H1 (cell line): ENCODE measurements around the gene ELFN1. TPM values are rescaled to one million over a fixed set of nuclear protein-coding genes. Genes with fewer than 3 reads are reported as not detected.

ENCODE experiments used
- CTCF ChIA-PET: fragments of 300-600 bp; sonication (Branson Sonifier 250); formaldehyde crosslinking; loops from one replicate; lab custom pipeline; 2021; ENCODE audit not compliant: partially characterized antibody; lab: Charles Lee
- POLR2A ChIA-PET: fragments of 300-600 bp; sonication (Branson Sonifier 250); formaldehyde crosslinking; loops from one replicate; lab custom pipeline; 2021; ENCODE audit warnings: inconsistent platforms; ENCODE audit not compliant: partially characterized antibody; lab: Charles Lee
- DNase-seq, 2 experiments: peaks; one replicate each; pipeline versions ENCODE4 v3.0.0 to v3.0.0-alpha.2; 2010 to 2022; ENCODE audit warnings: low spot score in 2 of 2, low read depth in 1 of 2, mixed read lengths in 1 of 2
- FAIRE-seq: peaks from 2 replicates; lab custom pipeline; 2011; peaks lifted over from hg19 to GRCh38; lab: Jason Lieb, UNC
- H2AFZ ChIP-seq: 2 replicates; pipeline ENCODE4 v1.8.1; 2012; ENCODE audit warnings: low read length, inconsistent platforms
- H2AK5ac ChIP-seq: 2 replicates; pipeline ENCODE4 v1.6.1; 2013; ENCODE audit warnings: low read depth, low read length
- H2BK120ac ChIP-seq: replicated peaks from 2 replicates; pipeline ENCODE3; 2013; ENCODE audit warnings: low read depth, low read length, inconsistent platforms
- H2BK12ac ChIP-seq: 2 replicates; pipeline ENCODE4 v1.6.1; 2013; ENCODE audit warnings: low read depth, low read length
- H2BK15ac ChIP-seq: 2 replicates; pipeline ENCODE4 v1.6.1; 2013; ENCODE audit warnings: low read length
- H2BK20ac ChIP-seq: 2 replicates; pipeline ENCODE4 v1.6.1; 2013; ENCODE audit warnings: low read length
- H2BK5ac ChIP-seq: 2 replicates; pipeline ENCODE4 v1.6.1; 2013; ENCODE audit warnings: low read depth, low read length
- H3K14ac ChIP-seq: 2 replicates; pipeline ENCODE4 v1.6.1; 2013; ENCODE audit warnings: inconsistent platforms; ENCODE audit not compliant: insufficient read length
- H3K18ac ChIP-seq: 2 replicates; pipeline ENCODE4 v1.6.1; 2013; ENCODE audit warnings: low read length; ENCODE audit errors: extremely low read depth
- H3K23ac ChIP-seq: 2 replicates; pipeline ENCODE4 v1.6.1; 2013; ENCODE audit warnings: inconsistent platforms; ENCODE audit not compliant: insufficient read length
- H3K23me2 ChIP-seq: 2 replicates; pipeline ENCODE4 v1.6.1; 2013; ENCODE audit warnings: low read depth, low read length
- H3K27ac ChIP-seq: 2 replicates; pipeline ENCODE4 v1.6.1; 2011; ENCODE audit warnings: low read depth, low read length, inconsistent platforms
- H3K27me3 ChIP-seq, 4 experiments: replicated peaks in 1 of 4; 1 replicate in 1 of 4; 2 replicates in 3 of 4; pipeline versions ENCODE4 v1.6.1 to v1.8.1; 2011 to 2013; ENCODE audit warnings: low read length in 3 of 4, mild to moderate bottlenecking in 3 of 4, inconsistent platforms in 2 of 4, mixed read lengths in 2 of 4, moderate library complexity in 1 of 4; ENCODE audit not compliant: control insufficient read depth in 3 of 4, insufficient read depth in 3 of 4; ENCODE audit errors: extremely low read depth in 1 of 4
- H3K36me3 ChIP-seq, 4 experiments: 2 replicates each; pipeline versions ENCODE4 v1.6.1 to v1.8.1; 2011 to 2013; ENCODE audit warnings: mild to moderate bottlenecking in 4 of 4, low read length in 3 of 4, moderate library complexity in 2 of 4, control low read depth in 1 of 4, inconsistent platforms in 1 of 4; ENCODE audit not compliant: insufficient read depth in 4 of 4, control insufficient read depth in 2 of 4
- H3K4ac ChIP-seq: replicated peaks from 2 replicates; pipeline ENCODE3; 2013; ENCODE audit warnings: low read length, low read depth, mixed read lengths, inconsistent platforms; ENCODE audit not compliant: insufficient read length
- H3K4me1 ChIP-seq, 4 experiments: replicated peaks in 1 of 4; 1 replicate in 1 of 4; 2 replicates in 3 of 4; pipeline versions ENCODE4 v1.6.1 to v1.8.1; 2011 to 2013; ENCODE audit warnings: low read length in 3 of 4, inconsistent platforms in 2 of 4, mixed read lengths in 1 of 4; ENCODE audit not compliant: insufficient read depth in 4 of 4, control insufficient read depth in 3 of 4
- H3K4me2 ChIP-seq, 2 experiments: 2 replicates each; pipeline versions ENCODE4 v1.6.1 to v1.8.1; 2011 to 2013; ENCODE audit warnings: low read depth in 2 of 2, low read length in 2 of 2, control low read depth in 1 of 2, inconsistent platforms in 1 of 2, mild to moderate bottlenecking in 1 of 2; ENCODE audit not compliant: insufficient read depth in 1 of 2
- H3K4me3 ChIP-seq, 4 experiments: fragments of 200-600, 300-600 bp in 1 of 4; sonication (generic), shearing (Covaris generic), sonication (Bioruptor Twin) in 1 of 4; 2 replicates each; pipeline versions ENCODE4 v1.5.1 to v1.8.1; 2011 to 2016; ENCODE audit warnings: low read length in 4 of 4, low read depth in 3 of 4, control low read depth in 2 of 4, inconsistent platforms in 2 of 4, mild to moderate bottlenecking in 2 of 4, mixed read lengths in 1 of 4, moderate library complexity in 1 of 4; ENCODE audit not compliant: insufficient read depth in 2 of 4; ENCODE audit errors: extremely low read depth in 1 of 4
- H3K56ac ChIP-seq: replicated peaks from 2 replicates; pipeline ENCODE3; 2013; ENCODE audit warnings: low read depth, mild to moderate bottlenecking, mixed read lengths, low read length, inconsistent platforms; ENCODE audit not compliant: insufficient read length
- H3K79me1 ChIP-seq: 2 replicates; pipeline ENCODE4 v1.6.1; 2013; ENCODE audit warnings: low read depth, low read length, control low read depth
- H3K79me2 ChIP-seq, 2 experiments: 2 replicates each; pipeline versions ENCODE4 v1.6.1 to v1.8.1; 2012 to 2013; ENCODE audit warnings: low read length in 2 of 2, mild to moderate bottlenecking in 2 of 2, inconsistent platforms in 1 of 2; ENCODE audit not compliant: insufficient read depth in 2 of 2, control insufficient read depth in 1 of 2
- H3K9ac ChIP-seq, 4 experiments: replicated peaks in 1 of 4; 1 replicate in 1 of 4; 2 replicates in 3 of 4; pipeline versions ENCODE4 v1.6.1 to v1.8.1; 2011 to 2013; ENCODE audit warnings: low read depth in 3 of 4, low read length in 3 of 4, control low read depth in 2 of 4, mild to moderate bottlenecking in 2 of 4, moderate library complexity in 2 of 4, inconsistent platforms in 1 of 4; ENCODE audit errors: extremely low read depth in 1 of 4
- H3K9me3 ChIP-seq, 2 experiments: 2 replicates each; pipeline versions ENCODE4 v1.6.1 to v1.8.1; 2012 to 2013; ENCODE audit warnings: mild to moderate bottlenecking in 2 of 2, moderate library complexity in 2 of 2, control low read depth in 1 of 2, inconsistent platforms in 1 of 2, low read depth in 1 of 2, low read length in 1 of 2, mixed read lengths in 1 of 2; ENCODE audit not compliant: insufficient read depth in 2 of 2
- H4K20me1 ChIP-seq, 2 experiments: replicated peaks in 1 of 2; 2 replicates each; pipeline versions ENCODE3 to v1.8.1; 2011 to 2013; ENCODE audit warnings: inconsistent platforms in 2 of 2, low read length in 2 of 2, mild to moderate bottlenecking in 1 of 2; ENCODE audit not compliant: insufficient read depth in 2 of 2, control insufficient read depth in 1 of 2
- H4K5ac ChIP-seq: 2 replicates; pipeline ENCODE4 v1.6.1; 2013; ENCODE audit warnings: low read length, low read depth, mixed read lengths, inconsistent platforms; ENCODE audit not compliant: insufficient read length
- H4K8ac ChIP-seq: 2 replicates; pipeline ENCODE4 v1.8.0; 2013; ENCODE audit warnings: mild to moderate bottlenecking, moderate library complexity, low read length, inconsistent platforms; ENCODE audit not compliant: insufficient read depth; ENCODE audit errors: extremely low read depth
- H4K91ac ChIP-seq: replicated peaks from 2 replicates; pipeline ENCODE3; 2013; ENCODE audit warnings: low read length, mixed read lengths, inconsistent platforms; ENCODE audit not compliant: insufficient read length
- RXRA ChIP-seq: IDR thresholded peaks from 2 replicates; pipeline ENCODE4 v1.6.1; 2011; ENCODE audit warnings: low read depth, mild to moderate bottlenecking, low read length, moderate library complexity; ENCODE audit not compliant: insufficient read depth
- SAP30 ChIP-seq: fragments of 300-600 bp; sonication (generic); IDR thresholded peaks from 2 replicates; pipeline ENCODE4 v1.7.1; 2012; ENCODE audit warnings: low read length, moderate library complexity, mild to moderate bottlenecking, inconsistent platforms; ENCODE audit not compliant: insufficient read depth, insufficient replicate concordance
- WGBS, 2 experiments: shearing (Covaris generic) in 1 of 2; methylation state at CpG; one replicate each; pipeline versions ENCODE4 v1.1.6 to v1.1.7; 2013 to 2015; ENCODE audit warnings: low lambda C conversion rate in 2 of 2, mixed read lengths in 2 of 2, inconsistent platforms in 1 of 2, low coverage in 1 of 2, missing lambda C conversion rate in 1 of 2; ENCODE audit not compliant: insufficient replicate concordance in 2 of 2, insufficient coverage in 1 of 2, insufficient read length in 1 of 2; ENCODE audit errors: extremely low coverage in 1 of 2, missing lambda C conversion rate in 1 of 2; 5-methylcytosine and 5-hydroxymethylcytosine counted together
- polyA plus RNA-seq, 7 experiments: library from polyadenylated mRNA; depleted of rRNA in 3 of 7; stranded (reverse) in 5 of 7; unstranded in 2 of 7; fragments of >200 nt in 5 of 7; fragments of 200-250 nt in 2 of 7; gene quantifications; 1 replicate in 5 of 7; 2 replicates in 1 of 7; 4 replicates in 1 of 7; pipeline versions ENCODE4 v1.2.1 to v1.2.3, GENCODE V29; 2011 to 2013; ENCODE audit warnings: missing spikeins in 2 of 7, mixed read lengths in 2 of 7
- total RNA-seq: library from RNA; stranded (reverse); fragmentation: NEBNext Ultra II Directional; extraction: Animal tissue kit (Norgen Biotek cat#: 25700); gene quantifications from 2 replicates; pipeline ENCODE4 v1.2.1, GENCODE V29; 2021

Gene ELFN1
- total and polyA plus RNA-seq, 2 of the 8 experiments (the other 6 are each of a cell fraction or from before 2014, with no cell fraction given), result 2.0 to 4.5 TPM

- H2AK5ac ChIP-seq, result no peak overlapping the region
- no peak overlapping the region for H3K23ac ChIP-seq
- H3K27me3 ChIP-seq, result no peaks in the 10 kb centered on the region
- no peak overlapping the region for H2BK20ac ChIP-seq
- no peak overlapping the region for H3K4me2 ChIP-seq
- H4K5ac ChIP-seq, result no peak overlapping the region
- H2BK120ac ChIP-seq, result no peak overlapping the region
- peaks cover 0 to 1% of the 10 kb centered on the region in 2 experiments for H4K20me1 ChIP-seq
- no peak overlapping the region for H2BK5ac ChIP-seq
- DNase-seq (no peak), FAIRE-seq (no peak)
- H3K4me3 ChIP-seq, result no peak overlapping the region
- H3K79me2 ChIP-seq, result no peaks in the 10 kb centered on the region
- no peak overlapping the region for H3K4ac ChIP-seq
- H3K23me2 ChIP-seq, result peaks cover 3% of the 10 kb centered on the region; the same call in 1 of the 2 replicates
- H3K56ac ChIP-seq, result no peak overlapping the region
- peaks cover 5 to 8% of the 10 kb centered on the region in 2 experiments; a peak in 3 of 4 replicates for H3K9me3 ChIP-seq
- no peak overlapping the region for H3K27ac ChIP-seq
- no peak overlapping the region for H2AFZ ChIP-seq
- H3K9ac ChIP-seq, result no peak overlapping the region
- H2BK15ac ChIP-seq, result no peak overlapping the region
- no peaks in the 10 kb centered on the region for H3K36me3 ChIP-seq
- H3K79me1 ChIP-seq, result no peaks in the 10 kb centered on the region
- ChIA-PET POLR2A (no interaction called here), CTCF (interaction anchor here (0.6 to 1.2 kb wide), 5 partner anchors 9 to 198 kb away, joined by 3 to 6 read pairs (median 3); no protein-coding TSS in a partner anchor)
- no peak overlapping the region for H2BK12ac ChIP-seq
- H3K18ac ChIP-seq, result no peak overlapping the region
- H3K4me1 ChIP-seq, result no peaks in the 10 kb centered on the region
- H4K91ac ChIP-seq, result no peak overlapping the region
- WGBS, 2 experiments, result 96% methylated on average over 1 of the region's 1 CpG; no CpG with 5 or more reads in 1 of the 2 experiments
- no peak overlapping the region for H3K14ac ChIP-seq
- H4K8ac ChIP-seq, result no peak overlapping the region
- no peak for TF ChIP-seq SAP30
- no peak for TF ChIP-seq RXRA
Observed at GRCh38 chr7:1685000-1685624, 15.0 kb downstream of the ELFN1 start.
